RWPE2 (cell line): ENCODE data around the gene RCC1.

Source experiments
- ATAC-seq: fragments of 200-7000 bp; cut with Tn5 transposase; 3 replicates; pipeline ENCODE4 v1.9.1; 2021; ENCODE audit warnings: low read depth
- DNase-seq: peaks from one replicate; pipeline ENCODE4 v3.0.0-alpha.2; 2020; ENCODE audit warnings: low spot score
- H3K27ac ChIP-seq: fragments of 450-650 bp; 2 replicates; pipeline ENCODE4 v1.5.1; 2017; ENCODE audit warnings: mild to moderate bottlenecking; ENCODE audit not compliant: poor library complexity, severe bottlenecking
- H3K27me3 ChIP-seq: fragments of 250-450 bp; sonication (Bioruptor Pico); 2 replicates; pipeline ENCODE4 v1.5.1; 2021; ENCODE audit warnings: mild to moderate bottlenecking, moderate library complexity; ENCODE audit not compliant: insufficient read depth, poor library complexity, severe bottlenecking
- H3K36me3 ChIP-seq: fragments of 250-450 bp; sonication (Bioruptor Pico); 2 replicates; pipeline ENCODE4 v1.5.1; 2020; ENCODE audit warnings: low read depth, mild to moderate bottlenecking, moderate library complexity
- H3K4me1 ChIP-seq: fragments of 250-450 bp; sonication (Bioruptor Pico); 2 replicates; pipeline ENCODE4 v1.5.1; 2021; ENCODE audit warnings: mild to moderate bottlenecking, moderate library complexity; ENCODE audit not compliant: insufficient read depth, poor library complexity, severe bottlenecking
- H3K4me3 ChIP-seq: fragments of 250-450 bp; sonication (Bioruptor Pico); 2 replicates; pipeline ENCODE4 v1.5.1; 2021; ENCODE audit warnings: mild to moderate bottlenecking, moderate library complexity; ENCODE audit not compliant: severe bottlenecking
- H3K9me3 ChIP-seq: fragments of 250-450 bp; sonication (Bioruptor Pico); 2 replicates; pipeline ENCODE4 v1.5.1; 2021; ENCODE audit warnings: mild to moderate bottlenecking, moderate library complexity; ENCODE audit not compliant: severe bottlenecking
- CTCF ChIP-seq: fragments of 450-650 bp; IDR thresholded peaks from one replicate; pipeline ENCODE4 v1.5.1; 2017; ENCODE audit warnings: mild to moderate bottlenecking, moderate library complexity; ENCODE audit not compliant: poor library complexity, severe bottlenecking

RCC1 gene

GRCh38 chr1:28506907-28507246 lies 1.0 kb downstream of the RCC1 start:
- no peak for TF ChIP-seq CTCF
- Histone ChIP-seq H3K36me3 (peaks cover 60% of the 10 kb centered on the region), H3K9me3 (no peaks in the 10 kb centered on the region), H3K4me1 (peaks cover 23% of the 10 kb centered on the region), H3K4me3 (peak overlapping the region; percentile 67), H3K27ac (peak overlapping the region; percentile 99), H3K27me3 (no peaks in the 10 kb centered on the region)
- ATAC-seq (no peak), DNase-seq (no peak)

GRCh38 chr1:28507247-28507645 lies 1.4 kb downstream of the RCC1 start:
- ATAC-seq (no peak), DNase-seq (no peak)
- no peak for TF ChIP-seq CTCF
- Histone ChIP-seq H3K36me3 (peaks cover 62% of the 10 kb centered on the region), H3K27me3 (no peaks in the 10 kb centered on the region), H3K27ac (peak overlapping the region; percentile 99), H3K4me1 (peaks cover 23% of the 10 kb centered on the region), H3K4me3 (peak overlapping the region; percentile 67), H3K9me3 (no peaks in the 10 kb centered on the region)

- Histone ChIP-seq H3K27ac (peak overlapping the region; percentile 99), H3K36me3 (peaks cover 68% of the 10 kb centered on the region), H3K9me3 (no peaks in the 10 kb centered on the region), H3K4me1 (peaks cover 23% of the 10 kb centered on the region), H3K4me3 (peak overlapping the region; percentile 67), H3K27me3 (no peaks in the 10 kb centered on the region)
- ATAC-seq: no peak
- DNase-seq: no peak
- no peak for TF ChIP-seq CTCF
These were observed 2.0 kb downstream of the RCC1 start for GRCh38 chr1:28507646-28508434.

GRCh38 chr1:28508435-28508754 lies 2.6 kb downstream of the RCC1 start:
- H3K36me3 ChIP-seq: peaks cover 74% of the 10 kb centered on the region
- no peak for ATAC-seq
- no peaks in the 10 kb centered on the region for H3K9me3 ChIP-seq
- H3K4me3 ChIP-seq: peak overlapping the region; percentile 67
- H3K27ac ChIP-seq: peak overlapping the region; percentile 99
- H3K27me3 ChIP-seq: no peaks in the 10 kb centered on the region
- no peak for TF ChIP-seq CTCF
- peaks cover 23% of the 10 kb centered on the region for H3K4me1 ChIP-seq
- no peak for DNase-seq

GRCh38 chr1:28509705-28510272 lies 3.9 kb downstream of the RCC1 start:
- Histone ChIP-seq H3K4me1 (peaks cover 23% of the 10 kb centered on the region), H3K9me3 (no peaks in the 10 kb centered on the region), H3K36me3 (peaks cover 79% of the 10 kb centered on the region), H3K27ac (peak overlapping the region; percentile 99), H3K4me3 (no peak overlapping the region), H3K27me3 (no peaks in the 10 kb centered on the region)
- ATAC-seq (peak; percentile 1), DNase-seq (no peak)
- no peak for TF ChIP-seq CTCF
